ENCODE results near the gene CHRNE. TPM values are rescaled to one million over a fixed set of nuclear protein-coding genes. Genes with fewer than 3 reads are reported as not detected.
"Not testable (repeated sequence)": the region's sequence is repeated elsewhere in the genome, so short reads cannot be mapped to it uniquely, and the experiment has no call there.

Gene CHRNE
- total RNA-seq, 1 donor from 2014 or later: 0.69 TPM

GRCh38 chr17:4872786-4873185 lies 30.1 kb downstream of the CHRNE start:
- Mint-ChIP-seq H3K27ac (ENCODE audit: unreplicated experiment) (no peak overlapping the region), H3K4me3 (ENCODE audit: unreplicated experiment) (no peak overlapping the region), H3K36me3 (ENCODE audit: unreplicated experiment) (no peaks in the 10 kb centered on the region), H3K9me3 (ENCODE audit: unreplicated experiment) (peaks cover 2% of the 10 kb centered on the region), H3K27me3 (ENCODE audit: unreplicated experiment) (peaks cover 3% of the 10 kb centered on the region), H3K4me1 (ENCODE audit: low read depth, unreplicated experiment) (peaks cover 12% of the 10 kb centered on the region)
- TF ChIP-seq CTCF (IDR thresholded peaks at IDR 0.05; ENCODE audit: partially characterized antibody, unreplicated experiment): no peak
- DNase-seq: no peak

GRCh38 chr17:4870855-4871254 lies 32.0 kb downstream of the CHRNE start:
- Mint-ChIP-seq H3K27ac (ENCODE audit: unreplicated experiment) (no peak overlapping the region), H3K27me3 (ENCODE audit: unreplicated experiment) (peaks cover 3% of the 10 kb centered on the region), H3K4me3 (ENCODE audit: unreplicated experiment) (no peak overlapping the region), H3K4me1 (ENCODE audit: low read depth, unreplicated experiment) (peaks cover 5% of the 10 kb centered on the region), H3K9me3 (ENCODE audit: unreplicated experiment) (no peaks in the 10 kb centered on the region), H3K36me3 (ENCODE audit: unreplicated experiment) (no peaks in the 10 kb centered on the region)
- DNase-seq: no peak
- TF ChIP-seq CTCF (IDR thresholded peaks at IDR 0.05; ENCODE audit: partially characterized antibody, unreplicated experiment): no peak

GRCh38 chr17:4869058-4869998 lies 33.6 kb downstream of the CHRNE start:
- H3K27me3 Mint-ChIP-seq (ENCODE audit: unreplicated experiment); H3K4me3 Mint-ChIP-seq (ENCODE audit: unreplicated experiment); H3K4me1 Mint-ChIP-seq (ENCODE audit: low read depth, unreplicated experiment); H3K9me3 Mint-ChIP-seq (ENCODE audit: unreplicated experiment); DNase-seq; H3K27ac Mint-ChIP-seq (ENCODE audit: unreplicated experiment); H3K36me3 Mint-ChIP-seq (ENCODE audit: unreplicated experiment): not testable (repeated sequence)

- not testable (repeated sequence) for H3K27ac Mint-ChIP-seq (ENCODE audit: unreplicated experiment); H3K27me3 Mint-ChIP-seq (ENCODE audit: unreplicated experiment); H3K4me3 Mint-ChIP-seq (ENCODE audit: unreplicated experiment); DNase-seq; H3K4me1 Mint-ChIP-seq (ENCODE audit: low read depth, unreplicated experiment); H3K36me3 Mint-ChIP-seq (ENCODE audit: unreplicated experiment); H3K9me3 Mint-ChIP-seq (ENCODE audit: unreplicated experiment)
Measured at GRCh38 chr17:4867535-4867934, 35.4 kb downstream of the CHRNE start.

- Mint-ChIP-seq H3K9me3 (ENCODE audit: unreplicated experiment) (no peaks in the 10 kb centered on the region), H3K4me1 (ENCODE audit: low read depth, unreplicated experiment) (peaks cover 11% of the 10 kb centered on the region), H3K27me3 (ENCODE audit: unreplicated experiment) (peaks cover 1% of the 10 kb centered on the region), H3K27ac (ENCODE audit: unreplicated experiment) (no peak overlapping the region), H3K4me3 (ENCODE audit: unreplicated experiment) (no peak overlapping the region), H3K36me3 (ENCODE audit: unreplicated experiment) (no peaks in the 10 kb centered on the region)
- TF ChIP-seq CTCF (IDR thresholded peaks at IDR 0.05; ENCODE audit: partially characterized antibody, unreplicated experiment): no peak
- DNase-seq: no peak
Measured at GRCh38 chr17:4863321-4863720, 39.6 kb downstream of the CHRNE start.

- Mint-ChIP-seq H3K27ac (ENCODE audit: unreplicated experiment) (no peak overlapping the region), H3K9me3 (ENCODE audit: unreplicated experiment) (no peaks in the 10 kb centered on the region), H3K27me3 (ENCODE audit: unreplicated experiment) (no peaks in the 10 kb centered on the region), H3K36me3 (ENCODE audit: unreplicated experiment) (no peaks in the 10 kb centered on the region), H3K4me3 (ENCODE audit: unreplicated experiment) (no peak overlapping the region), H3K4me1 (ENCODE audit: low read depth, unreplicated experiment) (peaks cover 15% of the 10 kb centered on the region)
- TF ChIP-seq CTCF (IDR thresholded peaks at IDR 0.05; ENCODE audit: partially characterized antibody, unreplicated experiment): no peak
- no peak for DNase-seq
Measured at GRCh38 chr17:4862720-4863119, 40.2 kb downstream of the CHRNE start.

All from glutamatergic neuron (in vitro differentiated cells).